HepG2 (cell line): ENCODE measurements around the gene DHX30. TPM values are rescaled to one million over a fixed set of nuclear protein-coding genes. Genes with fewer than 3 reads are reported as not detected.

Experiments
- ARNTL ChIP-seq: sonication (generic); formaldehyde crosslinking; IDR thresholded peaks from 2 replicates; pipeline ENCODE4 v1.4.0; 2020; ENCODE audit warnings: mild to moderate bottlenecking, missing genetic modification reagents
- BCL3 ChIP-seq: sonication (generic); formaldehyde crosslinking; IDR thresholded peaks from 2 replicates; pipeline ENCODE4 v1.5.1; 2020; ENCODE audit warnings: mild to moderate bottlenecking, missing genetic modification reagents, moderate library complexity
- BRD4 ChIP-seq: sonication (generic); formaldehyde crosslinking; IDR thresholded peaks from 2 replicates; pipeline ENCODE4 v1.4.0; 2020; ENCODE audit warnings: missing genetic modification reagents
- ETV5 ChIP-seq: IDR thresholded peaks from 2 replicates; pipeline ENCODE4 v1.6.1; 2018; ENCODE audit warnings: missing biosample characterization, missing genetic modification reagents, inconsistent platforms, borderline replicate concordance
- ISX ChIP-seq: sonication (generic); formaldehyde crosslinking; conservative IDR thresholded peaks from 2 replicates; pipeline ENCODE4 v1.5.0; 2020; ENCODE audit warnings: missing genetic modification reagents
- MED1 ChIP-seq: sonication (generic); formaldehyde crosslinking; IDR thresholded peaks from 2 replicates; pipeline ENCODE4 v1.4.0; 2020; ENCODE audit warnings: missing genetic modification reagents
- RBM22 ChIP-seq: fragments of 200-400 bp; formaldehyde crosslinking; optimal IDR thresholded peaks from 2 replicates; pipeline ENCODE3; 2017; ENCODE audit warnings: mild to moderate bottlenecking, low read length, moderate library complexity
- SALL1 ChIP-seq: sonication (generic); formaldehyde crosslinking; IDR thresholded peaks from 2 replicates; pipeline ENCODE4 v1.8.0; 2022; ENCODE audit warnings: mild to moderate bottlenecking, missing genetic modification reagents
- SIN3A ChIP-seq: IDR thresholded peaks from 2 replicates; pipeline ENCODE4 v1.6.1; 2011; ENCODE audit warnings: low read depth, mild to moderate bottlenecking, control low read depth, low read length, borderline replicate concordance
- TCF12 ChIP-seq, 2 experiments: fragments of 450-650 bp in 1 of 2; sonication (generic) in 1 of 2; formaldehyde crosslinking in 1 of 2; IDR thresholded peaks; 2 replicates each; pipeline versions ENCODE4 v1.6.1 to v1.8.0; 2017 to 2022; ENCODE audit warnings: antibody characterized with exemption in 1 of 2, mild to moderate bottlenecking in 1 of 2, missing genetic modification reagents in 1 of 2, moderate library complexity in 1 of 2
- THYN1 ChIP-seq: sonication (generic); formaldehyde crosslinking; IDR thresholded peaks from 2 replicates; pipeline ENCODE4 v1.8.1; 2023; ENCODE audit warnings: low read depth, mild to moderate bottlenecking, moderate library complexity, missing genetic modification reagents, borderline replicate concordance
- TOE1 ChIP-seq: sonication (generic); formaldehyde crosslinking; IDR thresholded peaks from 2 replicates; pipeline ENCODE4 v1.4.0; 2020; ENCODE audit warnings: mild to moderate bottlenecking, missing genetic modification reagents
- TRIM24 ChIP-seq: sonication (generic); formaldehyde crosslinking; IDR thresholded peaks from 2 replicates; pipeline ENCODE4 v1.8.0; 2022; ENCODE audit warnings: mild to moderate bottlenecking, missing genetic modification reagents
- ZBTB20 ChIP-seq: sonication (generic); formaldehyde crosslinking; IDR thresholded peaks from 2 replicates; pipeline ENCODE4 v1.8.1; 2023; ENCODE audit warnings: missing genetic modification reagents, low read depth, mild to moderate bottlenecking, borderline replicate concordance
- ZNF142 ChIP-seq: sonication (generic); formaldehyde crosslinking; IDR thresholded peaks from 2 replicates; pipeline ENCODE4 v1.4.0; 2020; ENCODE audit warnings: missing genetic modification reagents
- ZNF446 ChIP-seq: sonication (generic); formaldehyde crosslinking; IDR thresholded peaks from 2 replicates; pipeline ENCODE4 v1.5.0; 2020; ENCODE audit warnings: mild to moderate bottlenecking, missing genetic modification reagents
- ZNF496 ChIP-seq: sonication (generic); formaldehyde crosslinking; IDR thresholded peaks from 2 replicates; pipeline ENCODE4 v1.8.1; 2023; ENCODE audit warnings: mild to moderate bottlenecking, moderate library complexity, missing genetic modification reagents; ENCODE audit not compliant: insufficient replicate concordance
- ZNF512B ChIP-seq: sonication (generic); formaldehyde crosslinking; IDR thresholded peaks from 2 replicates; pipeline ENCODE4 v1.5.1; 2020; ENCODE audit warnings: missing genetic modification reagents, mild to moderate bottlenecking, borderline replicate concordance
- polyA plus RNA-seq, 8 experiments: library from polyadenylated mRNA; depleted of rRNA in 3 of 8; stranded (reverse) in 7 of 8; unstranded in 1 of 8; fragments of >200 nt; fragmentation: Illumina TruSeq in 4 of 8; extraction: Trizol in 4 of 8; gene quantifications; 2 replicates each; pipeline versions ENCODE4 v1.2.1 to v1.2.3, GENCODE V29; 2011 to 2016; ENCODE audit warnings: low read depth in 4 of 8, missing spikeins in 1 of 8, mixed read lengths in 1 of 8; ENCODE audit not compliant: insufficient read depth in 1 of 8
- total RNA-seq, 5 experiments: library from RNA; depleted of rRNA; stranded (reverse); fragments of >200 nt; fragmentation: Illumina TruSeq; extraction: Trizol; gene quantifications; 2 replicates each; pipeline ENCODE4 v1.2.3, GENCODE V29; 2016; ENCODE audit warnings: low read depth in 1 of 5

Gene DHX30
- total and polyA plus RNA-seq, 2 of the 13 experiments (the other 11 are each of a cell fraction or from before 2014, with no cell fraction given) = 30.6 to 59.4 TPM

GRCh38 chr3:47781685-47782445, 21.1 kb upstream of the DHX30 start, which contains the start of gene SMARCC1 (continued):
- TF ChIP-seq ZNF142 = no peak; the same call in 1 of the 2 replicates
- 0 out of 2 replicates have a peak, but pooled peaks have one; percentile 11 for TF ChIP-seq ZBTB20
- no peak for TF ChIP-seq TRIM24 (CRISPR knock-in tag)
- no peak for TF ChIP-seq THYN1 (CRISPR knock-in tag)
- TF ChIP-seq MED1 = peak; percentile 74
- TF ChIP-seq SALL1 = peak; percentile 57
- TF ChIP-seq TCF12 (IDR thresholded peaks at IDR 0.05) = no peak
- 0 out of 2 replicates have a peak, but pooled peaks have one; percentile 40 for TF ChIP-seq TCF12 (CRISPR knock-in tag; IDR thresholded peaks at IDR 0.05)
- peak; percentile 58; the same call in 1 of the 2 replicates for TF ChIP-seq TOE1
- no peak; the same call in 1 of the 2 replicates for TF ChIP-seq SIN3A
- TF ChIP-seq ETV5 (CRISPR knock-in tag) = peak; percentile 87
- TF ChIP-seq RBM22 = no peak
- TF ChIP-seq BCL3 (CRISPR knock-in tag) = peak; percentile 52; the same call in 1 of the 2 replicates
- TF ChIP-seq ZNF496 (CRISPR knock-in tag) = no peak
- no peak for TF ChIP-seq ZNF512B (CRISPR knock-in tag)
- no peak for TF ChIP-seq ISX
- peak; percentile 24; the same call in 1 of the 2 replicates for TF ChIP-seq ARNTL
- TF ChIP-seq ZNF446 (CRISPR knock-in tag) = no peak
- peak; percentile 41; the same call in 1 of the 2 replicates for TF ChIP-seq BRD4 (CRISPR knock-in tag)
